GM18858 (cell line): Measurements from ENCODE around the gene LIPH.
"Not testable (repeated sequence)": the region's sequence is repeated elsewhere in the genome, so short reads cannot be mapped to it uniquely, and the experiment has no call there.

Experiments
- ATAC-seq: cut with Tn5 transposase; IDR thresholded peaks from one replicate; pipeline ENCODE4 v1.9.1; 2021; ENCODE audit not compliant: unreplicated experiment

Gene LIPH

GRCh38 chr3:185552358-185552877 lies at the start of gene LIPH:
TSS of gene LIPH (minus strand) at chr3:185552588. CDS start at chr3:185552471, 117 bp downstream.
- ATAC-seq: peak; percentile 69

DNA sequence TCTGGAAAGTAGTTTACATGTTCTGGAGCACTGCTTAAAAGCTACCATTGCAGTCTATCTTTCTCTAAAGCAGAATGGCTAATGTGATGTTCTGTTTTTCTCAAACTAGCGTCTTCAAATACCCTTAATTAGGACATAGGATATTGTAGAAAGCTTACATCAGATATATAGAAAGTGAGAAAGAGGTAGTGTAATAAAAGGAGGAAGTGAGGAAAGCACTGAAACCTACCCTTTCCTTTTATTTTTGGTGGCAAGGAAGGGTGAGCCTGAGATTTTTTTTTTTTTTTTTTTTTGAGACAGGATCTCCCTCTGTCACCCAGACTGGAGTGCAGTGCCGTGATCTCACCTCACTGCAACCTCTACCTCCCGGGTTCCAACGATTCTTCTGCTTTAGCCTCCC lies 43.1 kb upstream of the LIPH start:
- ATAC-seq: no peak

DNA sequence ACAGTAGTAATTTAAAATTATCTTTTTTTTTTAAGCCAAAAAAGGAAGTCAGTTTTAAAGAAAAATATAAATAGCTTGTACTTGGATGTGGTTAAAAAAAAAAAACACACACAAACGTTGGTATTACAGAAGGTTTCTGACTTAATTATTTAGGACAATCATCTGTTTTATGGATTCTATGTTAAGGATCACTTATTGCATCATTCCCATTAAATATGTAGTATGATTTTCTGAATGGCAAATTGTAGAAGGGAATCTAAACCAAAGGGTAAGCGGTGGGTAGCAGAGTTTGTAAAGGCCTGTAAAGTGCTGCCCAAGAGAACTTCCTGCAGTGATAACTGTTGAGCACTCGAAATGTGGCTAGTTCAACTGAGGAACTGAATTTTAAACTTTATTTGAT lies 41.7 kb upstream of the LIPH start:
- ATAC-seq: no peak

GRCh38 chr3:185586686-185587039 lies 34.3 kb upstream of the LIPH start:
- no peak for ATAC-seq

DNA sequence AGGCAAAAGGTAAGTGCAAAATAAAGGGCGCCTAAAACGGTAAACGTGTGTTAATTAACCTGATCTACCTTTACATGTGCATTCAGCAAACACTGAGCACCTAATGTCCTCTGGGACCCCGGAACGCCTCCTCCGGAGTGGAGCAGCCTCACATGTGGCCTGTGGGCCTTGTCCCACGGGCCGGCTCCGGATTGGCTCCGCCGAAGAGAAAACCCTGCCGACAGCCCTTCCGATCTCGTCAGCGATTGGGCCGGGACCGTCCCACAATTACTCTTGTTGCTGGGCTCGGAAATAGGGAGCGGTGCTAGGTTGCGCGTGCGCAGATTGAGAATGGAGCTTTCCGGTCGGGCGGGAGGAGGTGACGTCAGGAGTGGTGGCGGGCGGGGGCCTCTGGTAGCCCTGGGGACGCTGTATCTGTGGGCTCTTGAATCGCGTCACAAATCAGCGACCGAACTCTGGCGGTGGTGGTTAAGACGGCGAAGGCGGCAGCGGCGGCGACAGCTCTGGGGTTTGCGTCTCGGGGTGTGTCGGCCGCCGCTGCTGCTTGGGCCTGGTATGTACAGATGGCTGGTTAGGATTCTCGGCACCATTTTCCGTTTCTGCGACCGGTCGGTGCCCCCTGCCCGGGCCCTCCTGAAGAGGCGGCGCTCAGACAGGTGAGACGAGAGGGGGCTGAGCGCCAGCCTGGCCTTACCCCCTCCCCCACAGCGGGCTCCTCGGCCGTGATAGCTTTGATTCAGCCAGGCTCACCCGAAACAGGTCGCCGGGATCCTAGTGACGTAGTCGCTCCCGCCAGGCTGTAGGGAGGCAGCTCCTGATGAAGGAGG lies 33.7 kb upstream of the LIPH start, which contains the start of gene SENP2:
Gene SENP2, plus strand, starts transcription at position 437 of the 827 bp plus-strand sequence. Its CDS starts 119 bp downstream, at position 556.
- peak; percentile 91 for ATAC-seq

- ATAC-seq: no peak
These were observed 33.1 kb upstream of the LIPH start for GRCh38 chr3:185585518-185585858.

DNA sequence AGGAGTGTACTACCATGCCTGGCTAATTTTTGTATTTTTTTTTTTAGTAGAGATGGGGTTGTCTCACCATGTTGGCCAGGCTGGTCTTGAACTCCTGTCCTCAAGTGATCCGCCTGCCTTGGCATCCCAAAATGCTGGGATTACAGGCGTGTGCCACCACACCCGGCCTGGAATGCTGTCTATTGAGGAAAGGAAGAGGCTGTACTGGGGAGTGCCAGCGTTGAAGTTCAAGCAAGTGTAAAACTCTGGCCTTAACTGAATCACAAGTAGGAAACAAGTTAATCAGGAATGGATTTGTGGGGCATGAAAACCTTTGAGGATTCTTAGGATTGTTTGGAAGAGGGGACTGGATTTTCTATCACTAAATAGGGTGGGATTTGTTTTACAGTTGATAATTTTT lies 32.3 kb upstream of the LIPH start:
- ATAC-seq: no peak

GRCh38 chr3:185583925-185584324 lies 31.5 kb upstream of the LIPH start:
- ATAC-seq: no peak

GRCh38 chr3:185582871-185583270 lies 30.5 kb upstream of the LIPH start:
- ATAC-seq: no peak

GRCh38 chr3:185582236-185582635 lies 29.8 kb upstream of the LIPH start:
- no peak for ATAC-seq

- not testable (repeated sequence) for ATAC-seq
These were observed 22.9 kb upstream of the LIPH start for GRCh38 chr3:185575108-185575869.

DNA sequence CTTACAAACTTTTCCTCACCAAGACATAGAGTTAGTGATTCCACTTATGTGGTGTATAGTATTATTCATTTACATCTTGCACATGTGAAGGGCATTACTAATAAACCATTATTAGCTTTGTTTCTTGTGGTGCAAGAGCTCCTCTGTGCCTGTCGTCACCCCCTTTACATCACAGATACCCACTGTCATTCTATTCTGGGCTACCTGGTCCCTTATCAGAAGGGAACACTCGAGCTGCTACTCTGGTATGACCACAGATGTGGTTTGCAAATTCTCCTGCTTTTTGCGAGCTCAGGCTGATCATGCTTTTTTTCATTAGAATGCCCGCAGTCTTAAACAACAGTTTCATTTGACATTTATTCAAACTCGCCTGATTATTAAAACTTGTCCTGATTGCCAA lies 19.8 kb upstream of the LIPH start:
- no peak for ATAC-seq

- no peak for ATAC-seq
These were observed 9.6 kb upstream of the LIPH start for GRCh38 chr3:185561958-185562357.

DNA sequence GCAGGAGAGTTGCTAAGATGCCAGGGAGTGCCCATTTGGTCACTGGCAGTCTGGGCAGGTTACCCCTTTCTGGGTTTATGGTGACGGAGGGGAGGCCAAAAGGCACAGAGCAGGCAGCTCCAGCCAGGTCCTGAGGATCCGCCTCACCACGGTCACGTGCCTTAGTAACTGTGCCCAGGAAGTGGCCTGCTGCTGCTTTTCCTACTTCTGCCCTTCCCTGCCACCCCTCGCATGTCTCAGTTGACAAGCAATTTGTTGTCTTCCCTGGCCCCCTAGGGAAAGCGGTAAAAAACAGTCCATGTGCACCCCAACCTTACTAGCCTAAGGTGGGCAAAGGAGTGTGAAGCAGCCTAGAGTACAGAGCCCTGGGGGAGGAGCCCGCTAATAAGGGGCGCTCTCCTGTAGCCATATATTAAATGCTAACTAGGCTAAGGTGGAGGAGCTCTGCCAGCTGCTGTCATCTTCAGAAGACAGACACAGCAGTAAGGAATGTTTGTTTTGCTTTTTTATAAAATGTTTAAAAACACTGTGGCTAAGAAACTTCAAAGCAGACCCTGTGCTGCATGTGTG lies 9.1 kb upstream of the LIPH start:
- ATAC-seq: no peak

DNA sequence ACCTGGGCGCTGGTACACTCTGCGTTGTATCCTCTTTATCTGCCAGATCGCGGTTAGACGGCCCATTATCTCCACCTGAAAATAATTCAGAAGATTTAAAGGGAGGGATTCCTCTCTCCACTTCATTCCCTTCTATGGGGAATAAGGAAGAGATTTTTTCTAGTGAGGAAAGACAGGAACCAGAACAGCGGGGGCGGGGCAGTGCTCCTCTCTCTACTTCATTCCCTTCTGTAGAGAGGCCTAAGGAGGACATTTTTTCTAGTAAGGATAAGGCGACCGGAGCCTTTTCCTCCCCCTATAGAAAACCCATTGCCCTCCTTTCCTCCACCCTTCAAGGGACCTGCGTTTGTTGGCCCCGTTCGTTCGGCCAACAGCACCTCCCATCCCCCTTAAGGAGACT lies 8.3 kb upstream of the LIPH start:
- ATAC-seq: no peak

- ATAC-seq: no peak
These were observed 7.3 kb upstream of the LIPH start for GRCh38 chr3:185559706-185560090.

DNA sequence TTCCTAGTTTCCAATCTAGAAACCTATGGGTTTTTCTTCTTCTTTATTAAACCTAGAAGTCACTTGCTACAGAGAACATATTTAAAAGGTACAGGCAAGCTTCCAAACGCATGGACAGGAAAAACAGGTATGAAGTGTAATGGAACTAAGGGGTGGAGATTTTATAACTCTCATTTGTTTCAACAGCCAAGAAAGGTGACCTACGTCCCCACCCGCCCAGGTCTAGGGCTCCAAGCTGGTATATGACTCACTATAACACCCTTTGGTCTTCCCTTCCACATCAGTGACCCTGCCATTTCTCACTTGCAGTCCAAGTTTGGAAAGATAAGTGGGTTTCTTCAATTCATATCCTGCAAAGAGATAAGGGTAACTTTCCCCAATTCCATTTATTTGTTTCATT lies 6.0 kb upstream of the LIPH start:
- no peak for ATAC-seq

GRCh38 chr3:185556640-185557039 lies 4.3 kb upstream of the LIPH start:
- ATAC-seq: not testable (repeated sequence)

- no peak for ATAC-seq
These were observed 3.5 kb upstream of the LIPH start for GRCh38 chr3:185555860-185556347.

- ATAC-seq: no peak
These were observed 2.7 kb upstream of the LIPH start for GRCh38 chr3:185555101-185555501.

GRCh38 chr3:185549651-185550111 lies 2.7 kb downstream of the LIPH start:
- ATAC-seq: no peak
